Measurements from ENCODE around the gene ACADL. TPM values are rescaled to one million over a fixed set of nuclear protein-coding genes. Genes with fewer than 3 reads are reported as not detected.

Gene ACADL
- total RNA-seq: not detected

DNA sequence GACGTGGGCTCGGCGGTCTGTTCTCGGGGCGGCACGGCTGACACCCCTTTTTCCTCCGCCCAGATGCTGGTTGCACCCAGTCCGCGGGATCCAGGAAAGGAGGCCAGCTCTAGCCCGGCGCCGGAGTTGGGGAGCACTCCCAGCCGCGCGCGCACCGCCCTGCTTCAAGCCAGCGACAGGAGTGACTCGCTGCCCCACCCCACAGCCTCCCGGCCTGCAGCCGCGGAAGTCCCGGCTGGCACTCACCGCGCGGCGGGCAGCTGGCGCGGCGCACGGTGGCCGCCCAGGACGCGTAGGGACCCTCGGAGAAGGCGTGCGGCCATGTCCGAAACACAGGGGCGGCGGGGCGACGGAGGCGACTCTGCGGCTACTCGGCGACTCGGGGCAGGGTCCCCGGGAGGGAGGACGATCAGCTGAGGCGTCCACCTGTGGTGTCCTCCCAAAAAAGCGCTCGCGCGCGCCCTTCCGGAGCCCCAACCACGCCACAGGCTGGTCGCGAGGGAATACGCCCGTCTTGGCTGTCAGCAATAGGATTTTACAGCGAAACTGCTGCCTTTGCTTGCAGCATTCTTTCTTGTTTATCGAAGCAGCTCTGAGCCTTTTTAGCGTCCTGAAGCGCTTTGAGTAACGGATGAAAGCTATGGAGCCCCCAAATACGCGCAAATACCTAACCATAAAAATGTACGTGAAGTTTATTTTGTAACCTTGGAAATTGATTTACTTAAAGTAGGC, at the start of gene ACADL:
Gene ACADL, minus strand, starts transcription at position 507 of the 732 bp plus-strand sequence. Its CDS starts 184 bp downstream, at position 323.
- Mint-ChIP-seq H3K27ac (no peak within 1 kb of the TSS), H3K4me3 (peak within 1 kb of the TSS; percentile 22)

DNA sequence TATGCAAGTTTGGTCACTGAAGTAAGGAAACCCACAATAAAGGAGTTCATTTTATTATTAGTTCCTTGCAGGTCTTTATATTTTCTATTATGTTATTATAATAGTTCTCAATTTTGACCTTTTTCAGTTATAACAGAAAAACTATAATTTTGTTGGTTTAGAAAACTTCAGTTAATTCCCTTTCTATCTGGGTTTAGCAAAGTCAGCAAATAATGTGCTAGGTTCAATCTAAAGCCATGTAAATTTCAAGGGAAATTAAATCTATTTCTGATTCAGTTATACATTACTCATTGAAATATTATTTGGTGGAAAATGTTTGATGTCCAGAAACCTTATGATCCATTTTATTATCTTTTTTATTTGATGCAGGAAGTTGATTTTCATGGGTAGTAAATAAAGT, 46.1 kb upstream of the ACADL start:
- H3K4me3 Mint-ChIP-seq: no peak overlapping the region
- peaks cover 3% of the 10 kb centered on the region for H3K9me3 Mint-ChIP-seq
- peaks cover 7% of the 10 kb centered on the region for H3K27me3 Mint-ChIP-seq
- no peak overlapping the region for H3K27ac Mint-ChIP-seq
- H3K4me1 Mint-ChIP-seq: no peaks in the 10 kb centered on the region
- H3K36me3 Mint-ChIP-seq: no peaks in the 10 kb centered on the region
- no peak for DNase-seq

More for the DNA sequence above, at the start of gene ACADL:
- H3K4me1 Mint-ChIP-seq: peaks cover 1% of the 10 kb centered on the region
- no peaks in the 10 kb centered on the region for H3K9me3 Mint-ChIP-seq
- peaks cover 68% of the 10 kb centered on the region for H3K27me3 Mint-ChIP-seq
- DNase-seq: peak; percentile 19
- H3K36me3 Mint-ChIP-seq: no peaks in the 10 kb centered on the region

DNA sequence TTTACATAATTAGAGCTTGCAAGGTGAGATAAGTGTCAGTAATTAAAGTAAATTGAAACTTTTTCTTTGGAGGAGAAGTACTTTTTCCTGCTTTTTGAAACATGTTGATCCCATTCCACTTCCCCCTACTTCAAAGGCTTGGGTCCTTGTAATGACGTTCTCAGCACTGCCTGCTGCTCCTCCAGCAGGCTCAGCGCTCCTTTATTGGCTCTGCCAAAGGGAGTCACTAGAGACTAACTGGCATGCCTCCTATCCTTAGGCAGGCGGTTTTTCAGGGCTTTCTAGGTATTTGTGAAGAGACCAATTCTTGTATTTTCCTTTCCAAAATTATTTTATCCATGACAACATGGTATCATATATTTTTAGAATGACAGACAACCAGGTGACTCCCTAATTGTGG, 43.9 kb upstream of the ACADL start:
- no peak for DNase-seq
- Mint-ChIP-seq H3K4me1 (no peaks in the 10 kb centered on the region), H3K27ac (no peak overlapping the region), H3K36me3 (no peaks in the 10 kb centered on the region), H3K27me3 (peaks cover 7% of the 10 kb centered on the region), H3K9me3 (no peaks in the 10 kb centered on the region), H3K4me3 (no peak overlapping the region)

DNA sequence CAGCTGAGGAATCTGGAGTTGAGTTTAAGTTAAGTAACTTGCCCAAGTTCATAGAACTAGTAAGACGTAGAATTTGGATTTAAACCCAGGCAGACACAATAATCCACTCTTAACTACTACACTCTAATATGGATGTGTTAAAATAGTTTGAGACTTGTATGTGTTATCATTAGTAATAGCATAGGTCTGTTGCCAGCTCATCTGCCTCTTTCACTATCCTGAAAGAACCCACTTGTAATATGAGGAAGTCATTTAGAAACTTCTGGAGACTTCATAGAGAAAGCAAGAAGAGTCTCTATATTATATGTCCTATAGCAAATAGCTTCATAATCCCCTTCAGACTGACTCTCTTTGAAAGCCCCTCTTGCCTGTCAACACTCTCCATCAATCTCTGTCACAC, 43.0 kb upstream of the ACADL start:
- no peak for DNase-seq
- no peaks in the 10 kb centered on the region for H3K4me1 Mint-ChIP-seq
- no peaks in the 10 kb centered on the region for H3K36me3 Mint-ChIP-seq
- H3K4me3 Mint-ChIP-seq: no peak overlapping the region
- no peaks in the 10 kb centered on the region for H3K9me3 Mint-ChIP-seq
- H3K27ac Mint-ChIP-seq: no peak overlapping the region
- peaks cover 7% of the 10 kb centered on the region for H3K27me3 Mint-ChIP-seq

DNA sequence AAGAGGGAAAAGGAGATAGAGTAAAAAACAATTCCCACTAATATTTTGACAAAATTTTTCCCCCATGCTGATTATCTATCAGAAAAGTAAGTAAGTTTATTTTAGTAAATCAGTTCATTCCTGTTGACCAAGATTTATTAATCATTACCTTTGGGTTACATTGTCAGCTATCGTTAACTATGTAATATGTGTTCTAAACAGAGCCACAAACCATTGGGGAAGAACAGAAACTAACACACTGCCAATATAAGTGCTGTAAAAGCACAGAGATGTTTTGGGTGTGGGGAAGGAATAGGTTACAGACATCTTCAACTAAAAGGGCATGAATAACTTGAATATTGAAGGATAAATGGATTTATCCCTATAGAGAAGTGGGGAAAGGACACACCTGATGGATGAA, 42.5 kb upstream of the ACADL start:
- H3K4me1 Mint-ChIP-seq: no peaks in the 10 kb centered on the region

DNA sequence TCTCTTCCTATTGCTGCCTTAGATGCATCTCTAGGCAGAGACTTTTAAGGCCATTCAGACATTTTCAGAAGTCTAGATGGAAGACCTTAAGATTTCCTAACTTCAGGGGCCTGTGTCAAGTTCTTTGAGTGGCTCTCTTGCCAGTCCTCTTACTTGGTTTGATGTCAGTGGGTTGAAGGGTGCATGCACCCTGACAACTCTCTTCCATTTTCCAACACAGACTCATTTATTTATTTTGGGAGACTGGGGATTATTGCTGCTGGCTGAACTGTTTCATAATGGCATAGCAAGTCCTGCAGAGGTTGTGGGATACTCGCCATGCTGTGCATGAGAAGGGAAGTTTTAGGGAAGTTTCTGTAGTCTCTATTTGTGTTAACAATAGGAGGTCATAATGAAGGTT, 39.0 kb upstream of the ACADL start:
- no peak for DNase-seq
- Mint-ChIP-seq H3K9me3 (no peaks in the 10 kb centered on the region), H3K4me3 (no peak overlapping the region), H3K4me1 (no peaks in the 10 kb centered on the region), H3K27ac (no peak overlapping the region), H3K27me3 (peaks cover 10% of the 10 kb centered on the region), H3K36me3 (no peaks in the 10 kb centered on the region)

More for the DNA sequence above, 42.5 kb upstream of the ACADL start:
- no peaks in the 10 kb centered on the region for H3K9me3 Mint-ChIP-seq
- no peak overlapping the region for H3K4me3 Mint-ChIP-seq
- no peaks in the 10 kb centered on the region for H3K36me3 Mint-ChIP-seq
- peaks cover 7% of the 10 kb centered on the region for H3K27me3 Mint-ChIP-seq
- no peak for DNase-seq
- no peak overlapping the region for H3K27ac Mint-ChIP-seq

DNA sequence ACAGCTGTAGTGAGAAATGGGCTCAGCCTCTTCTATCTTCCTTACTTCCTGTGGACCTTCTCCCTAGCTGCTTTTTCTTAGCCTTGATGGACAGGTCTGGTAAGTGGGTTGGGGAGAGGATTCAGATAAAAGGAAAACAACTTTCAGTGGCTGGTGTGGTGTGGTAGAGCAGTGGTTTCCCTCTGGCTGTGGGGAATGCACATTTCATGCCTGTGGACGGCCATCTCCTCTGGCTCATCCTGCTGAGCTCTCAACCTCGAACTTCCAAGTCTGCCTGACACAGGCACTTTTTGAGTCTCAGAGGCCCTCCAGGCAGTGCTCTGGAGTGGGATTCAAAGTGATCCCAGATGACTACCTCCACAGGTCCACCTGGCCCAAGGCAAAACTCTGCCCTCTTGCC, 38.6 kb upstream of the ACADL start:
- H3K9me3 Mint-ChIP-seq: no peaks in the 10 kb centered on the region
- H3K27ac Mint-ChIP-seq: no peak overlapping the region
- H3K36me3 Mint-ChIP-seq: no peaks in the 10 kb centered on the region
- no peak for DNase-seq
- no peak overlapping the region for H3K4me3 Mint-ChIP-seq
- H3K4me1 Mint-ChIP-seq: no peaks in the 10 kb centered on the region
- H3K27me3 Mint-ChIP-seq: peaks cover 10% of the 10 kb centered on the region

DNA sequence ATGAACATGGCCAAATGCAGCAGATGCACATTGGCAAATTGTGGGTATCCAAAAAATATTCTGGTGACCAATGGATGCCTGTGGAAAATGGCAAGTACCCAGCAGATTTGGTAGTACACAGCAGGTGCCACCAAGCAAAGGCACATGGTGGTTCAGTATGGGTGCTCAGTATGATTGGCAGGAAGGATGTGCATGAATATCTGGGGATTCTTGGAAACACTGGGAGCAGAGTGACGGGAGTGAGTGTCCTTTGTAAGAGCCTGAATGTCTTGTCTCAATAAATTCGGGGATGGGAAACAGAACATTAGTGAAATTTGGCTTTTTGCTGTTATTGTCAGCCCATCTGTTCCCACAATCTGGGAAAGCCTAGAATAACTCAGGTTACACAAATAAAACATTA, 36.8 kb upstream of the ACADL start:
- no peak for DNase-seq
- H3K4me1 Mint-ChIP-seq: no peaks in the 10 kb centered on the region
- H3K27me3 Mint-ChIP-seq: peaks cover 3% of the 10 kb centered on the region
- no peak overlapping the region for H3K27ac Mint-ChIP-seq
- H3K4me3 Mint-ChIP-seq: no peak overlapping the region
- H3K9me3 Mint-ChIP-seq: peaks cover 1% of the 10 kb centered on the region
- no peaks in the 10 kb centered on the region for H3K36me3 Mint-ChIP-seq

DNA sequence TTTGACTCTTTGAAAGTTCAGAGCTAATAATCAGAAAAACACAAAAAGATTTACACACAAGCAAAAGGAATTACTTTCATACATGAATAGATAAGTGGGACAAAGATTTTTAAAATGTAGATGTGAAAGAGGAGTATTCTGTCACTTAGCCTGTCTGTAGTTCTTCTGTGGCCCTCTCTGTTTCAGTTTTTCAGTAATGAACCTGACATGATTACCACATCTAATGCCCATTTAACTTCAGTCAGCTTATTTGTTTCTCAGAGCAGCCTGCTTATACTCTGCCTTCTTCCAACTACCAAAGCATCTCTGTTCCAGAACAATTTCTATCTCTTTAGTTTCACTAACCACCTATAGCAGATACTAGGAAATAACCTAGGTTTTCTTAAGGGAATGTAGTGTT, 34.4 kb upstream of the ACADL start:
- no peak for DNase-seq
- no peak overlapping the region for H3K27ac Mint-ChIP-seq
- peaks cover 2% of the 10 kb centered on the region for H3K9me3 Mint-ChIP-seq
- H3K4me1 Mint-ChIP-seq: no peaks in the 10 kb centered on the region
- H3K4me3 Mint-ChIP-seq: no peak overlapping the region
- H3K27me3 Mint-ChIP-seq: peaks cover 3% of the 10 kb centered on the region
- no peaks in the 10 kb centered on the region for H3K36me3 Mint-ChIP-seq

DNA sequence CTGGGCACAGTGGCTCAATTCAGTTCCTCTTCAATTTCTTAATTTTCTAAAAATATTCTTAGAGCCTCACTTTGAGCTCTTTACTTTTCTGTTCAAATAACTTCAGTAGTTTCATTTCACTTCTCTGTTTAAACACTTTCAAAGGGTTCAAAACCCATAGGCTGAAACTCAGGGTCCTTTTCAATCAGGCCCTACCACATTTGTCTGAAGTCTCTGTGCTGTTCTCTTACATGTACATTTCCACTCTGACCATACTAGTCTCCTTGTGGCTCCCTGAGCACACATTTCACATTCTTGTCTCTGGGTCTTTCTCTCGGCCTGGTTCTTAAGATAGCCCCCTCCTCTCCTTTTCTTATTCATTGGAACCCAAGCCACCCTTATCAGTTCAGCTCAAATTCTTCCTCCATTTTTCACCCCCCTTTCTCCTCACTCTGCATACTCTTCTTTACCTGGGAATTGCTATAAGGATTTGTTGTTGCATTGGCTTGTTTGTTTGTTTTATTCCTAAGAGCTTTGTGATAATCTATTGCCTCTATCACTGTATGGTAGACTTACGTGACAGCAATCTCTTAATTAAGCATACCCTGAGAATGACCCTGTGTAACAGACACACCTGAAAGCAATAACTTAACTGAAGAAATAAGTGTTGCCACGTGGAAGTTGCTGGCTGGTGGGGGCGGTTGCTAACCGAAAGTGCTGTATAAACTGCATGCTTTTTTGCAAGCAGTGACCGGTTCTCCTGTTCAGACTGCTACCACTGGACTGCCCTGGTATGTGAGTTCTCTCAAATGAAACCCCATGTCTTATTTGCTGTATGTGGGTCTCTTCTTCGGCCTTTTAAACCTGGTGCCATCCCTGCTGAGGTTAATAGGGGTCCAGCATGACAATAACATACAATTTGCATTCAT, 27.7 kb upstream of the ACADL start:
- H3K9me3 Mint-ChIP-seq: peaks cover 2% of the 10 kb centered on the region
- no peaks in the 10 kb centered on the region for H3K27me3 Mint-ChIP-seq
- H3K36me3 Mint-ChIP-seq: no peaks in the 10 kb centered on the region
- no peak overlapping the region for H3K27ac Mint-ChIP-seq
- H3K4me1 Mint-ChIP-seq: no peaks in the 10 kb centered on the region
- no peak overlapping the region for H3K4me3 Mint-ChIP-seq
- no peak for DNase-seq

DNA sequence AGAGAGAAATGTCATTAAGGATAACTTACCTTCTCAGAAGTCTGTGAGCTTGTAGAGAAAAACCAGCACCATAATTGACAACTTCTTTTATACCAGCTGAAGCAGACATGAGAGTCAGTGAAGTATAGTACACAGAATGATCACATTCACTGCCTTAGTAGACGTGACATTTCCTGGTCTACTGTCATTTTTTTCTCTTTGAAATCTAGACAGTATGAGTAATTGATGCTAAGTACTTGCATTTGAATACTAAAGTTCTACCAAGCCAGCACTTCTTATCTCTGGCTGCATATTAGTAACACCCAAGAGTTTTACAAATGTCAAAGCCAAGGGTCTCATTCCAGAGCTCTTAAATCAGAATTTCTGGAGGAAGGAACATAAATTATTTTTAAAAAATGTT, 25.4 kb upstream of the ACADL start:
- H3K27ac Mint-ChIP-seq: no peak overlapping the region
- no peak overlapping the region for H3K4me3 Mint-ChIP-seq
- H3K36me3 Mint-ChIP-seq: no peaks in the 10 kb centered on the region
- DNase-seq: no peak
- H3K27me3 Mint-ChIP-seq: no peaks in the 10 kb centered on the region
- no peaks in the 10 kb centered on the region for H3K4me1 Mint-ChIP-seq
- no peaks in the 10 kb centered on the region for H3K9me3 Mint-ChIP-seq

DNA sequence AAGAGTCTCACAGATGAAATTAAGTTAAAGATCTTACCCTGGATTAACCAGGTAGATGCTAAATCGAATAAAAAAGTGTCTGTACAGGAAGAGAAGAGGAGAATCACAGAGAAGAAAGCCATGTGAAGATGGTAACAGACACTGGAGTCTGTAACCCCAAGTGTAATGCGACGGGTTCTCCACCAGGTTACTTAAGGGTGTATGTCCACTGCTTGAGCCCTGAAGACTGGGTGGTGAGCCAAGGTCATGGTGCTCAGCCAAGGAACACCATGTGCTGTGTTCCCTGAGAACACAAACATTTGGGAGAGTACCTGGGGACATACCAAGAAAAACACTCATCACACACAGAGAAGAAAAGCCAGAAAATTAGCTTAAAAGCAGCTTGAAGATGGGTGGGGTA, 8.2 kb upstream of the ACADL start:
- no peaks in the 10 kb centered on the region for H3K36me3 Mint-ChIP-seq
- DNase-seq: no peak
- no peaks in the 10 kb centered on the region for H3K4me1 Mint-ChIP-seq
- no peaks in the 10 kb centered on the region for H3K9me3 Mint-ChIP-seq
- H3K27ac Mint-ChIP-seq: no peak overlapping the region
- H3K27me3 Mint-ChIP-seq: peaks cover 4% of the 10 kb centered on the region
- no peak overlapping the region for H3K4me3 Mint-ChIP-seq

DNA sequence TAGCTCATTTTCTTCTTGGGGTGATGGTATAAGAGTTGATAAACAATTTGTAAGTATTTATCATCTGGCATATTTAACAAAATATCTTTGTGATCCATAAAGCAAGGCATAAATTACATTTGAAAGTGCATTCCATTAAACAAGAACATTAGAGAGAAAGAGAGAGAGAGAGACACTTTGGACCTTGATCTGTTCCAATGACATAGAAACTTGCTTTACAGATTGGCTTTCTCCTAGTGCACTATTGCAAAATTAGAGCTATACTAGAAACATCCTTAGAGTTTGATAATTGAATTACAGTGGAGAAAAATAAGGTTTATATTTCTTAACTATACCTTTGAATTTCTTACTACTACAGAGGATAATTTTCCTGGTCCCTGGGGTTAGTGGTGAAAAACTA, 5.7 kb upstream of the ACADL start:
- DNase-seq: no peak
- Mint-ChIP-seq H3K27me3 (peaks cover 22% of the 10 kb centered on the region), H3K9me3 (no peaks in the 10 kb centered on the region), H3K4me1 (no peaks in the 10 kb centered on the region), H3K4me3 (no peak overlapping the region), H3K36me3 (no peaks in the 10 kb centered on the region), H3K27ac (no peak overlapping the region)

DNA sequence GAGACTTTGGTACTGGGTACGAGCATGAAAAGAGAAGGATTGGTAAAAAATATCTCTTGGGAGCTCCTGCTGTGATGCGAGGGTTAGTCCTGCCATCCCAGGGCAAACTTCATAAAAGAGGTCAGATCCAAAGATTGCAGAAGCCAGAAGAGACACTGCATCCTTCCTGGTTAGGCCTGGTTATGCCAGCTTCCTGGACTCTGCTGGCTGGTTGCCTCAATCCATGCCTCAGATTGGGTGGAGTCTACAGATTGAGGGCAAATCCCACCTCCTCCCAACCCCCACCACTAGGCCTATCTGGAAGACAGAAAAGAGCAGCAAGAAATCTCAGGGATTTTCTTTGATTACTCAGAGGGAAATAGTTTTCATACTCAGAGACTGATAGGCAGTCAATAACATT, 5.3 kb upstream of the ACADL start:
- no peak for DNase-seq

DNA sequence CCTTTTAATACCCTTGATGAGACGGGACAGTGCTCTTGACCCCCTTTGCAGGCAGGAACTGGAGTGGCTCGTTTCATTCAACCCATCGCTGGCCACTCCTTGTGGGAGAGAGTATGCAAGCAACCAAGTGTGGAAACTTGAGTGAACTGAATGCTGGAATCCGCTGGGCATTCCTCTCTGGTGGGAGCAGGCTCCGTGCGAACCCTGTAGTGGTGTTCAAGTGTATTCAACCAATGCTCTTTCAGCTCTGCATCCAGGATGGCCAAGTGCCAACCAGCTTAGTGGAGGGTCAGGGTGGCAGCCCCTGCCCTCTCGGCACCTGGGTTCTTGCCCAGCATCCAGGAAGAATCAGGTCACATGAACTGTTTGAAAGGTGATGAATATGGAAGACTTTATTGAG, 3.3 kb upstream of the ACADL start:
- no peak overlapping the region for H3K4me3 Mint-ChIP-seq
- H3K36me3 Mint-ChIP-seq: no peaks in the 10 kb centered on the region
- H3K4me1 Mint-ChIP-seq: peaks cover 1% of the 10 kb centered on the region
- peaks cover 42% of the 10 kb centered on the region for H3K27me3 Mint-ChIP-seq
- no peak for DNase-seq
- H3K27ac Mint-ChIP-seq: no peak overlapping the region
- no peaks in the 10 kb centered on the region for H3K9me3 Mint-ChIP-seq

More for the DNA sequence above, 5.3 kb upstream of the ACADL start:
- Mint-ChIP-seq H3K4me3 (no peak overlapping the region), H3K4me1 (no peaks in the 10 kb centered on the region), H3K27me3 (peaks cover 26% of the 10 kb centered on the region), H3K9me3 (no peaks in the 10 kb centered on the region), H3K27ac (no peak overlapping the region), H3K36me3 (no peaks in the 10 kb centered on the region)

Measured in activated naive CD8-positive, alpha-beta T cell treated with anti-CD3 and anti-CD28 coated beads for 36 hours (primary cell).